ENCODE results near the gene FGD3. TPM values are rescaled to one million over a fixed set of nuclear protein-coding genes. Genes with fewer than 3 reads are reported as not detected.
A peak's percentile ranks its signal among the peaks of the same experiment; 100 is the strongest.

Gene FGD3
- total and polyA plus RNA-seq, 9 of the 15 experiments (the other 6 are each of a cell fraction or from before 2014, with no cell fraction given) = 0.07 to 1.3 (median 0.29) TPM

DNA sequence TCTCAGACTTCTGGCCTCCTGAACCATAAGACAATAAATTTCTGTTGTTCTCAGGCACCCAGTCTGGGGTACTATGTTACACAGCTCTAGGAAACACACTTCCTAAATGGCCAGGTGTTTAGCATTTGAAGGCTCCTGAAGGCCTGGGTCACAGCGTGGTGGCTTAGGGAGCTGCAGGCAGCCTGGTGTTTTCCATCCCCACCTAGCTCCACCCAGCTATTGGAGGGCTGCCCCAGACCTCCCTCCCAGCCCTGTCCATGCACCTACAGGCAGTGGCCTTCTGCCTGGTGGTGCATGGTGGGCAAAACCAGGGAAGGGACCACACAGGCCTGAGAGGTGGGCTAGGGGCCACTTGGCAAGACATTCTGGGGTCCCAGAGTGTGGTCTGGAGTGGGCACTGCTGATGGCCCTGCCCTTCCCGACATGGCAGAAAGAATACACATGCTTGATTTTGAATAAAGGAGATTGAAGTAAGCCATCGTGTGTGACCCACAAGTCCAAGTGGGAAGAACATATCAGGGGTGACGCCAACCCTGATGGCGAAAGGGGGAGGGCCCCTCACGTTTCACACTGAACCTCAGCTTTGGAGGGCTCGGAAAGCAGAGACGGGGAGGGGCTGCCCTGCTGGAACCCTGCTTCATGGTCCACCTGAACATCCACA lies 109.8 kb downstream of the FGD3 start:
- peaks cover 24% of the 10 kb centered on the region for H3K79me2 ChIP-seq (ENCODE audit: control insufficient read depth, insufficient read depth, low read length)
- TF ChIP-seq, protein P1, sequence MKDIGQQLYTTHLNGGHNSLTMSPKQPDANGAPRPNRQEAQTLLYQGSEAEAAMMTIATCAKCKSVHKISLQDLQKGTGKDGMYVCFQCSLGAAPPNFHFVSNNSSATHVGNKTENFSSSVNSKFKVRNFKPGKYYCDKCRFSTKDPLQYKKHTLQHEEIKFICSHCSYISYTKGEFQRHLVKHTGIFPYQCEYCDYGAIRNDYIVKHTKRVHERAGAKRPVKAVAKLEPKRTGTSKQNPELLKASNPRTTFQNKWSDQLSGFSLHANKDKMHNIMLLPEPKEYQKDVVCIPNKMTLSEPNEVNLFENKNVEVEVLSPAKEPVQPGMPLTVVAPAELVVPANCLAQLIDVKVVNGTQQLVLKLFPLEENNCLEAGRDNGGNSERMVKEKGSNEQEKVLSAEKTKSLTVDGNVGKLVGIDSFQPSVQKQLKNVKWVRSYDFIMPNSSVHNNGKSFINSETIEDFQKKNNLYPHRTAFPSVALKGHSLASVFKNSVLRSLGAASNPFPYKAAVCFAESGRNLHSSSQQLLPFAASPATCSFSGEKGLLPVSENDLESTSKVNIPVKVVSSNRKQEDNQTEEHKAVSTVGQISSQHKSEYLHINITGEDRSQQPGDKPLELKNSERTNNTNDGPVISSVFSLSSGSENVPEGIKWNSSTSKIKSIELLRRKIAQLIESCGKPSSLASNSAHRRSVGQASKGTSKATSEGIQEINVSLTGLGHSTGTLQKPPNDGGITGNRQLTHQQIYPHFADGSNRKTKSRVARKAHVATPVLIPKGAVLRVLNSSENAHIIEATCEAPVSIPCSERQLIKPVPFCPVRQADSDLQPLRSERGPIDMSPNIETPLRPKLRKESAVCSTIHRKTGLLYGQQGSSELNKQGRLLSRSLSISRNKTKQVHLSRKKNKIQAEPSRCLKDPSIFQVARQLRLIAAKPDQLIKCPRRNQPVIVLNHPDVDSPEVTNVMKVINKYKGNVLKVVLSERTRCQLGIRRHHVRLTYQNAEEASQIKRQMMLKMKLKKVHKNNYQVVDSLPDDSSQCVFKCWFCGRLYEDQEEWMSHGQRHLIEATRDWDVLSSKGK (CRISPR knock-in tag; IDR thresholded peaks at IDR 0.05) = no peak
- TF ChIP-seq, protein P2, sequence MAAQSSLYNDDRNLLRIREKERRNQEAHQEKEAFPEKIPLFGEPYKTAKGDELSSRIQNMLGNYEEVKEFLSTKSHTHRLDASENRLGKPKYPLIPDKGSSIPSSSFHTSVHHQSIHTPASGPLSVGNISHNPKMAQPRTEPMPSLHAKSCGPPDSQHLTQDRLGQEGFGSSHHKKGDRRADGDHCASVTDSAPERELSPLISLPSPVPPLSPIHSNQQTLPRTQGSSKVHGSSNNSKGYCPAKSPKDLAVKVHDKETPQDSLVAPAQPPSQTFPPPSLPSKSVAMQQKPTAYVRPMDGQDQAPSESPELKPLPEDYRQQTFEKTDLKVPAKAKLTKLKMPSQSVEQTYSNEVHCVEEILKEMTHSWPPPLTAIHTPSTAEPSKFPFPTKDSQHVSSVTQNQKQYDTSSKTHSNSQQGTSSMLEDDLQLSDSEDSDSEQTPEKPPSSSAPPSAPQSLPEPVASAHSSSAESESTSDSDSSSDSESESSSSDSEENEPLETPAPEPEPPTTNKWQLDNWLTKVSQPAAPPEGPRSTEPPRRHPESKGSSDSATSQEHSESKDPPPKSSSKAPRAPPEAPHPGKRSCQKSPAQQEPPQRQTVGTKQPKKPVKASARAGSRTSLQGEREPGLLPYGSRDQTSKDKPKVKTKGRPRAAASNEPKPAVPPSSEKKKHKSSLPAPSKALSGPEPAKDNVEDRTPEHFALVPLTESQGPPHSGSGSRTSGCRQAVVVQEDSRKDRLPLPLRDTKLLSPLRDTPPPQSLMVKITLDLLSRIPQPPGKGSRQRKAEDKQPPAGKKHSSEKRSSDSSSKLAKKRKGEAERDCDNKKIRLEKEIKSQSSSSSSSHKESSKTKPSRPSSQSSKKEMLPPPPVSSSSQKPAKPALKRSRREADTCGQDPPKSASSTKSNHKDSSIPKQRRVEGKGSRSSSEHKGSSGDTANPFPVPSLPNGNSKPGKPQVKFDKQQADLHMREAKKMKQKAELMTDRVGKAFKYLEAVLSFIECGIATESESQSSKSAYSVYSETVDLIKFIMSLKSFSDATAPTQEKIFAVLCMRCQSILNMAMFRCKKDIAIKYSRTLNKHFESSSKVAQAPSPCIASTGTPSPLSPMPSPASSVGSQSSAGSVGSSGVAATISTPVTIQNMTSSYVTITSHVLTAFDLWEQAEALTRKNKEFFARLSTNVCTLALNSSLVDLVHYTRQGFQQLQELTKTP (IDR thresholded peaks at IDR 0.05; ENCODE audit: low read depth in 1 of 2, partially characterized antibody in 2 of 2) = no peak
- TF ChIP-seq SUPT5H (IDR thresholded peaks at IDR 0.05) (no peak), CC2D1A (IDR thresholded peaks at IDR 0.05) (no peak), GTF2E2 (tag; IDR thresholded peaks at IDR 0.05) (no peak), FOXK1 (CRISPR knock-in tag; IDR thresholded peaks at IDR 0.05; ENCODE audit: borderline replicate concordance) (no peak), BRF1 (IDR thresholded peaks at IDR 0.05; ENCODE audit: borderline replicate concordance, extremely low read depth, insufficient read length) (no peak), ZKSCAN1 (IDR thresholded peaks at IDR 0.05; ENCODE audit: low read depth, low read length) (no peak), PHTF2 (CRISPR knock-in tag; IDR thresholded peaks at IDR 0.05) (no peak)
- intact Hi-C loops (cut with micrococcal nuclease) = no loop called here
- no peak overlapping the region for H3K27ac ChIP-seq (ENCODE audit: extremely low read depth, low read depth, low read length)
- no TSS peak for BruUV-seq (replicated peaks)
- POLR2A ChIA-PET = interaction anchor here (0.6 to 1.1 kb wide), 3 partner anchors 14 to 62 kb away, joined by 3 to 4 read pairs (median 4); partner anchors contain the start of gene CARD19
- H3K36me3 ChIP-seq (ENCODE audit: control insufficient read depth, insufficient read depth, low read length) = no peaks in the 10 kb centered on the region
- H3K9me1 ChIP-seq (ENCODE audit: control insufficient read depth, insufficient read depth, low read length) = no peaks in the 10 kb centered on the region
- ATAC-seq (0 out of 3 replicates have a peak, but pooled peaks have one; percentile 10), DNase-seq (ENCODE audit: extremely low read depth in 1 of 4, low spot score in 3 of 4) (peak in 1 of 4 experiments; percentile 19), FAIRE-seq (no peak)
- H3K27me3 ChIP-seq (ENCODE audit: control insufficient read depth in 2 of 2, insufficient read depth in 2 of 2, low read length in 2 of 2) = peaks cover 11 to 18% of the 10 kb centered on the region in 2 experiments
- in situ Hi-C loops (cut with MboI) = no loop called here
- CTCF ChIA-PET (ENCODE audit: low intra/inter-chr PET ratio) = no interaction called here
- H3K4me3 ChIP-seq = no peak overlapping the region
- no peak overlapping the region for H3K4me2 ChIP-seq (ENCODE audit: insufficient read depth, low read length)
- peak overlapping the region; percentile 80 for H2AFZ ChIP-seq (ENCODE audit: low read depth, low read length)
- no peaks in the 10 kb centered on the region for H3K9me3 ChIP-seq (replicated peaks; ENCODE audit: control insufficient read depth, insufficient read depth, low read depth, low read length)
- H4K20me1 ChIP-seq (replicated peaks; ENCODE audit: control insufficient read depth, insufficient read depth, low read length) = no peaks in the 10 kb centered on the region
- H3K4me1 ChIP-seq (replicated peaks in 1 of 2; ENCODE audit: control insufficient read depth in 2 of 2, insufficient read depth in 2 of 2, low read length in 2 of 2) = peaks cover 30 to 51% of the 10 kb centered on the region in 2 experiments
- peak overlapping the region in 1 of 2 experiments; percentile 62; a peak in 2 of 4 replicates for H3K9ac ChIP-seq (ENCODE audit: insufficient read depth in 1 of 2, low read depth in 2 of 2, low read length in 2 of 2)
- 71% methylated on average over 7 of the region's 8 CpGs for WGBS (ENCODE audit: insufficient coverage, low coverage, missing lambda C conversion rate)

Measured in K562 (cell line).